ENCODE data around the gene RTRAF. TPM values are rescaled to one million over a fixed set of nuclear protein-coding genes. Genes with fewer than 3 reads are reported as not detected.

RTRAF gene
- 100 to 1,000 TPM in 2 of 6 donors, 10 to 100 TPM in 3, 1 to 10 TPM in 1; 7.3 to 116 (median 62.0) TPM for total RNA-seq

GRCh38 chr14:51989293-51990234 lies at the start of gene RTRAF:
TSS of gene RTRAF (plus strand) at chr14:51989546. CDS start at chr14:51989640, 94 bp downstream.
- peaks cover 8 to 17% (median 15%) of the 10 kb centered on the region in 4 donors for H3K4me1 ChIP-seq
- H3K9me3 ChIP-seq: no peaks in the 10 kb centered on the region
- H3K27ac ChIP-seq: peak within 1 kb of the TSS; percentile 85 to 94 (median 90)
- no peaks in the 10 kb centered on the region for H3K27me3 ChIP-seq
- peak in 1 of 6 experiments; percentile 31 for TF ChIP-seq CTCF (IDR thresholded peaks at IDR 0.05)
- TF ChIP-seq POLR2AphosphoS5 (IDR thresholded peaks at IDR 0.05): peak; percentile 71 to 95
- TF ChIP-seq EP300 (IDR thresholded peaks at IDR 0.05): peak in 1 of 4 donors; percentile 6
- peak in 3 of 4 donors; percentile 87 to 89 (median 87) for TF ChIP-seq POLR2A (IDR thresholded peaks at IDR 0.05)
- WGBS, 2 donors: 0% methylated on average over 33 to 72 of the region's 72 CpGs
- peak within 1 kb of the TSS; percentile 76 to 83 (median 81) for H3K4me3 ChIP-seq
- ATAC-seq (ENCODE audit: low FRiP score in 2 of 2) (peak; percentile 98 to 100), DNase-seq (peak; percentile 95 to 98)
- H3K36me3 ChIP-seq: peaks cover 0 to 31% (median 14%) of the 10 kb centered on the region in 4 donors

- TF ChIP-seq CTCF (IDR thresholded peaks at IDR 0.05): no peak
- no peak for TF ChIP-seq POLR2A (IDR thresholded peaks at IDR 0.05)
- no peak for TF ChIP-seq POLR2AphosphoS5 (IDR thresholded peaks at IDR 0.05)
- TF ChIP-seq EP300 (IDR thresholded peaks at IDR 0.05): no peak
- Histone ChIP-seq H3K4me3 (no peak overlapping the region), H3K36me3 (no peaks in the 10 kb centered on the region), H3K27ac (no peak overlapping the region), H3K27me3 (no peaks in the 10 kb centered on the region), H3K9me3 (no peaks in the 10 kb centered on the region), H3K4me1 (no peaks in the 10 kb centered on the region)
- DNase-seq (no peak), ATAC-seq (ENCODE audit: low FRiP score in 2 of 2) (no peak)
- 80% methylated on average over 10 of the region's 10 CpGs for WGBS, 2 donors
These were observed 49.5 kb upstream of the RTRAF start for GRCh38 chr14:51939755-51940301.

GRCh38 chr14:51942971-51943370 lies 46.4 kb upstream of the RTRAF start:
- DNase-seq: no peak
- Histone ChIP-seq H3K4me1 (no peaks in the 10 kb centered on the region), H3K36me3 (no peaks in the 10 kb centered on the region), H3K27me3 (no peaks in the 10 kb centered on the region), H3K9me3 (no peaks in the 10 kb centered on the region), H3K27ac (no peak overlapping the region), H3K4me3 (no peak overlapping the region)
- ATAC-seq (ENCODE audit: low FRiP score in 2 of 2): no peak
- TF ChIP-seq CTCF (IDR thresholded peaks at IDR 0.05) (no peak), EP300 (IDR thresholded peaks at IDR 0.05) (no peak), POLR2AphosphoS5 (IDR thresholded peaks at IDR 0.05) (no peak), POLR2A (IDR thresholded peaks at IDR 0.05) (no peak)
- WGBS, 2 donors: 96 to 98% methylated on average over 2 of the region's 2 CpGs

- H3K27ac ChIP-seq: no peak overlapping the region
- H3K9me3 ChIP-seq: no peaks in the 10 kb centered on the region
- no peak overlapping the region for H3K4me3 ChIP-seq
- no peaks in the 10 kb centered on the region for H3K36me3 ChIP-seq
- H3K4me1 ChIP-seq: no peaks in the 10 kb centered on the region
- TF ChIP-seq POLR2A (IDR thresholded peaks at IDR 0.05): no peak
- ATAC-seq (ENCODE audit: low FRiP score in 2 of 2) (no peak), DNase-seq (no peak)
- 81 to 82% methylated on average over 2 of the region's 2 CpGs for WGBS, 2 donors
- H3K27me3 ChIP-seq: no peaks in the 10 kb centered on the region
These were observed 39.3 kb upstream of the RTRAF start for GRCh38 chr14:51950007-51950406.

GRCh38 chr14:51951656-51952055 lies 37.7 kb upstream of the RTRAF start:
- Histone ChIP-seq H3K36me3 (no peaks in the 10 kb centered on the region), H3K4me3 (no peak overlapping the region), H3K27ac (no peak overlapping the region), H3K4me1 (no peaks in the 10 kb centered on the region), H3K9me3 (no peaks in the 10 kb centered on the region), H3K27me3 (no peaks in the 10 kb centered on the region)
- WGBS, 2 donors: 86 to 90% methylated on average over 3 of the region's 3 CpGs
- TF ChIP-seq CTCF (IDR thresholded peaks at IDR 0.05): no peak
- no peak for TF ChIP-seq POLR2AphosphoS5 (IDR thresholded peaks at IDR 0.05)
- TF ChIP-seq EP300 (IDR thresholded peaks at IDR 0.05): no peak
- no peak for TF ChIP-seq POLR2A (IDR thresholded peaks at IDR 0.05)
- DNase-seq (no peak), ATAC-seq (ENCODE audit: low FRiP score in 2 of 2) (no peak)

Measured in upper lobe of left lung (tissue), 6 donors.